Measurements from ENCODE around the gene PGM5.
"Not testable (repeated sequence)": the region's sequence is repeated elsewhere in the genome, so short reads cannot be mapped to it uniquely, and the experiment has no call there.

DNA sequence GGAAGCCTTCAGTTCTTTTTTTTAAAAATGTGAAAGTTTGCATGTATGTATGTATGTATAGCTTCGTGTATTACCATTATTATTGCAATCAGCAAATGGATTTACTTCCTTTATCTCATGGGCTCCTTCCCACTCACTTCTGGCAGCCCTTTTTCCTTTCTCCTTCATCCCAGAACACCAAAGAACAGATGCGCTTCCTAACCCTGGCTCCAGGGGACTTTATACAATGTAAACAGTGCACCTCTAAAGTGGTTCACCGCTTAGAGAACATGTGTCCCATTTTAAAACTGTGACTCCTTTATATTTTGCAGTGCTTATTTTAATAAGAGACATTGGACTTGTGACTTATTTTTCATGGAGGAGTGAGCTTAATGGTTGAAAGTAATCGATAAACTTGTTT lies 13.2 kb upstream of the PGM5 start:
- TF ChIP-seq, protein P1, sequence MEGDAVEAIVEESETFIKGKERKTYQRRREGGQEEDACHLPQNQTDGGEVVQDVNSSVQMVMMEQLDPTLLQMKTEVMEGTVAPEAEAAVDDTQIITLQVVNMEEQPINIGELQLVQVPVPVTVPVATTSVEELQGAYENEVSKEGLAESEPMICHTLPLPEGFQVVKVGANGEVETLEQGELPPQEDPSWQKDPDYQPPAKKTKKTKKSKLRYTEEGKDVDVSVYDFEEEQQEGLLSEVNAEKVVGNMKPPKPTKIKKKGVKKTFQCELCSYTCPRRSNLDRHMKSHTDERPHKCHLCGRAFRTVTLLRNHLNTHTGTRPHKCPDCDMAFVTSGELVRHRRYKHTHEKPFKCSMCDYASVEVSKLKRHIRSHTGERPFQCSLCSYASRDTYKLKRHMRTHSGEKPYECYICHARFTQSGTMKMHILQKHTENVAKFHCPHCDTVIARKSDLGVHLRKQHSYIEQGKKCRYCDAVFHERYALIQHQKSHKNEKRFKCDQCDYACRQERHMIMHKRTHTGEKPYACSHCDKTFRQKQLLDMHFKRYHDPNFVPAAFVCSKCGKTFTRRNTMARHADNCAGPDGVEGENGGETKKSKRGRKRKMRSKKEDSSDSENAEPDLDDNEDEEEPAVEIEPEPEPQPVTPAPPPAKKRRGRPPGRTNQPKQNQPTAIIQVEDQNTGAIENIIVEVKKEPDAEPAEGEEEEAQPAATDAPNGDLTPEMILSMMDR (IDR thresholded peaks at IDR 0.05; ENCODE audit: low read depth, low read length), result not testable (repeated sequence)
- not testable (repeated sequence) for TF ChIP-seq EZH2phosphoT487 (IDR thresholded peaks at IDR 0.05; ENCODE audit: low read depth)

Measured in OCI-LY3 (cell line).